ENCODE results near the gene LAIR2.

GRCh38 chr19:54506079-54506478 is 3.4 kb downstream of the LAIR2 start:
- TF ChIP-seq MYC (IDR thresholded peaks at IDR 0.05; ENCODE audit: borderline replicate concordance, low read length) (no peak), RCOR1 (IDR thresholded peaks at IDR 0.05; ENCODE audit: low read depth, low read length) (no peak), RARB (CRISPR knock-in tag; IDR thresholded peaks at IDR 0.05) (no peak), BHLHE40 (IDR thresholded peaks at IDR 0.05; ENCODE audit: low read depth, low read length) (no peak), POLR2A (IDR thresholded peaks at IDR 0.05; ENCODE audit: low read length) (no peak)
